Right lobe of liver (tissue), 6 donors: ENCODE data around the gene ZNF44. TPM values are rescaled to one million over a fixed set of nuclear protein-coding genes. Genes with fewer than 3 reads are reported as not detected.

Experiments
- ATAC-seq, 4 donors: fragments of 200-7000 bp; cut with Tn5 transposase; one replicate each; pipeline ENCODE4 v1.9.1; 2020; ENCODE audit warnings: mild to moderate bottlenecking in 4 of 4, moderate library complexity in 4 of 4
- DNase-seq, 3 donors: peaks; one replicate each; pipeline ENCODE4 v3.0.0-alpha.2; 2020
- H3K27ac ChIP-seq, 3 donors: fragments of 200-600 bp; one replicate each; pipeline ENCODE4 v1.8.0; 2022
- H3K27me3 ChIP-seq, 2 donors: fragments of 200-600 bp; one replicate each; pipeline ENCODE4 v1.8.0; 2022
- H3K36me3 ChIP-seq, 4 donors: fragments of 200-600 bp; sonication (generic) in 1 of 4; one replicate each; pipeline versions ENCODE4 v1.5.1 to v1.8.0; 2017 to 2022; ENCODE audit warnings: control low read depth in 1 of 4
- H3K4me1 ChIP-seq, 4 donors: fragments of 200-600 bp; sonication (generic) in 1 of 4; one replicate each; pipeline versions ENCODE4 v1.5.1 to v1.8.0; 2017 to 2022; ENCODE audit warnings: control low read depth in 1 of 4
- H3K4me3 ChIP-seq, 3 donors: fragments of 200-600 bp; one replicate each; pipeline ENCODE4 v1.8.0; 2022
- H3K9me3 ChIP-seq, 4 donors: fragments of 200-600 bp; sonication (generic) in 1 of 4; one replicate each; pipeline versions ENCODE4 v1.5.1 to v1.8.0; 2017 to 2022; ENCODE audit warnings: control low read depth in 1 of 4
- POLR2A ChIP-seq: fragments of 450-650 bp; IDR thresholded peaks from one replicate; pipeline ENCODE4 v1.6.1; 2017; ENCODE audit warnings: antibody characterized with exemption, mild to moderate bottlenecking
- WGBS: methylation state at CpG from one replicate; pipeline ENCODE4 v1.1.6; 2018; ENCODE audit warnings: low coverage, low lambda C conversion rate; ENCODE audit not compliant: insufficient coverage; ENCODE audit errors: missing lambda C conversion rate; 5-methylcytosine and 5-hydroxymethylcytosine counted together
- intact Hi-C, 2 donors: fragments of 100-400 bp; cut with DNase I; formaldehyde crosslinking; loops; one replicate each; pipeline versions ENCODE4 v1.11.2 to v1.14.1; 2022
- total RNA-seq, 6 experiments: library from RNA; depleted of rRNA in 2 of 6; stranded (reverse); fragments of >200 nt in 2 of 6; fragmentation: NEBNext Ultra II Directional in 3 of 6; extraction: Animal tissue kit (Norgen Biotek cat#: 25700) in 3 of 6; gene quantifications; one replicate each; pipeline versions ENCODE4 v1.1.0 to v1.2.4, GENCODE V29; 2016 to 2023
- TF ChIP-seq, protein P1 (sequence below), 4 donors: fragments of 200-600 bp in 3 of 4; fragments of 450-650 bp in 1 of 4; IDR thresholded peaks; one replicate each; pipeline versions ENCODE4 v1.5.1 to v1.8.0; 2016 to 2022; ENCODE audit warnings: antibody characterized with exemption in 4 of 4, mild to moderate bottlenecking in 2 of 4
- donor health status: DM: no; HTN: yes; CAD: no.
- donor health status: DM: no; HTN: no; CAD: no.
- donor health status: DM: no; HTN: no; CAD: no.
- donor health status: DM: no; HTN: yes; CAD: no.
- donor health status: DM: no; HTN: yes; CAD: no.

The ZNF44 gene
- total RNA-seq, 6 experiments from 2014 or later: 4.9 to 11.6 (median 6.2) TPM

GRCh38 chr19:12229990-12230389 is 64.7 kb downstream of the ZNF44 start:
- DNase-seq (no peak), ATAC-seq (no peak)
- intact Hi-C loops: no loop called here
- no peak overlapping the region for H3K27ac ChIP-seq
- 97% methylated on average over 3 of the region's 3 CpGs for WGBS
- no peaks in the 10 kb centered on the region for H3K27me3 ChIP-seq
- no peaks in the 10 kb centered on the region for H3K4me1 ChIP-seq
- no peak for TF ChIP-seq POLR2A
- TF ChIP-seq, protein P1, sequence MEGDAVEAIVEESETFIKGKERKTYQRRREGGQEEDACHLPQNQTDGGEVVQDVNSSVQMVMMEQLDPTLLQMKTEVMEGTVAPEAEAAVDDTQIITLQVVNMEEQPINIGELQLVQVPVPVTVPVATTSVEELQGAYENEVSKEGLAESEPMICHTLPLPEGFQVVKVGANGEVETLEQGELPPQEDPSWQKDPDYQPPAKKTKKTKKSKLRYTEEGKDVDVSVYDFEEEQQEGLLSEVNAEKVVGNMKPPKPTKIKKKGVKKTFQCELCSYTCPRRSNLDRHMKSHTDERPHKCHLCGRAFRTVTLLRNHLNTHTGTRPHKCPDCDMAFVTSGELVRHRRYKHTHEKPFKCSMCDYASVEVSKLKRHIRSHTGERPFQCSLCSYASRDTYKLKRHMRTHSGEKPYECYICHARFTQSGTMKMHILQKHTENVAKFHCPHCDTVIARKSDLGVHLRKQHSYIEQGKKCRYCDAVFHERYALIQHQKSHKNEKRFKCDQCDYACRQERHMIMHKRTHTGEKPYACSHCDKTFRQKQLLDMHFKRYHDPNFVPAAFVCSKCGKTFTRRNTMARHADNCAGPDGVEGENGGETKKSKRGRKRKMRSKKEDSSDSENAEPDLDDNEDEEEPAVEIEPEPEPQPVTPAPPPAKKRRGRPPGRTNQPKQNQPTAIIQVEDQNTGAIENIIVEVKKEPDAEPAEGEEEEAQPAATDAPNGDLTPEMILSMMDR (IDR thresholded peaks at IDR 0.05): no peak
- peaks cover 0 to 4% (median 3%) of the 10 kb centered on the region in 4 donors for H3K36me3 ChIP-seq
- peaks cover 0 to 5% (median 0%) of the 10 kb centered on the region in 4 donors for H3K9me3 ChIP-seq
- H3K4me3 ChIP-seq: no peak overlapping the region

DNA sequence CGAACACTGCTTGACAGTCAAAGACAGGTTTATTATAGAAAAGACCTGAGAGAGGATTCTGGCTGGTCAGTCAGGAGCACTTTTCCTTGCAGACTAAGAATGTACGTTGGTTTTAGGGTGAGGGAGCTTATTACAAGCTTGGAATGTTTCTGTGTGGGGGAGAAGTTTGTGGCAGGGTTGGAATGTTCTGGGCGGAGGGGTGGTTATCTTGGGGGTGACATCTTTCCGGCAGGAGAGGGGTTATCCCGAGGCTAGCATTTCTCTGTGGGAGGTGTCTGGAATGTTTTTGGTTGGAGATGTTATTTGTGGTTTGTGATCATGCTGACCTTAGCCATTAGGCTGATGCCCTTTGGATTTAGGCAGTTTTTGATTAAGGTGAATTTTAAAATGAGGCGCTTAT is 70.0 kb downstream of the ZNF44 start:
- Histone ChIP-seq H3K36me3 (peaks cover 0 to 4% (median 2%) of the 10 kb centered on the region in 4 donors), H3K9me3 (peaks cover 0 to 5% (median 0%) of the 10 kb centered on the region in 4 donors), H3K4me3 (no peak overlapping the region), H3K27me3 (no peaks in the 10 kb centered on the region), H3K4me1 (no peaks in the 10 kb centered on the region), H3K27ac (no peak overlapping the region)
- no peak for ATAC-seq
- TF ChIP-seq, protein P1 (IDR thresholded peaks at IDR 0.05): no peak
- no peak for TF ChIP-seq POLR2A
- intact Hi-C loops: no loop called here
- no peak for DNase-seq
- WGBS: 84% methylated on average over 2 of the region's 6 CpGs

GRCh38 chr19:12222980-12223630 is 71.6 kb downstream of the ZNF44 start:
- Histone ChIP-seq H3K27ac (no peak overlapping the region), H3K4me3 (no peak overlapping the region), H3K9me3 (peaks cover 0 to 11% (median 3%) of the 10 kb centered on the region in 4 donors), H3K36me3 (peaks cover 0 to 4% (median 2%) of the 10 kb centered on the region in 4 donors), H3K27me3 (no peaks in the 10 kb centered on the region), H3K4me1 (no peaks in the 10 kb centered on the region)
- no peak for TF ChIP-seq POLR2A
- TF ChIP-seq, protein P1 (IDR thresholded peaks at IDR 0.05): no peak
- 100% methylated on average over 1 of the region's 1 CpG for WGBS
- DNase-seq: no peak
- no peak for ATAC-seq
- intact Hi-C loops: no loop called here

Other genes with a start within 250 kb of the ZNF44 start
- gene ZNF878, start 241.9 kb downstream of the ZNF44 start, total RNA-seq: under 1 TPM in 4 of 6 experiments, not detected in 2; 0.29 to 0.32 (median 0.31) TPM
- 1 to 10 TPM; 2.2 to 8.6 (median 3.1) TPM for gene ZNF844, start 230.2 kb downstream of the ZNF44 start, total RNA-seq
- 1 to 10 TPM in 5 of 6 experiments, under 1 TPM in 1; 0.98 to 2.7 (median 1.5) TPM for gene ZNF20, start 154.5 kb downstream of the ZNF44 start, total RNA-seq
- 1 to 10 TPM in 4 of 6 experiments, under 1 TPM in 2; 0.57 to 1.8 (median 1.4) TPM for gene ZNF625, start 138.1 kb downstream of the ZNF44 start, total RNA-seq
- gene ZNF136, start 131.8 kb downstream of the ZNF44 start, total RNA-seq: 1 to 10 TPM; 1.3 to 3.9 (median 2.2) TPM
- 1 to 10 TPM; 2.4 to 4.5 (median 3.6) TPM for gene ZNF563, start 38.8 kb upstream of the ZNF44 start, total RNA-seq
- gene ZNF442, start 70.8 kb upstream of the ZNF44 start, total RNA-seq: 1 to 10 TPM in 3 of 6 experiments, under 1 TPM in 3; 0.56 to 2.3 (median 1.3) TPM
- gene ZNF799, start 106.4 kb upstream of the ZNF44 start, total RNA-seq: 1 to 10 TPM; 2.3 to 2.8 (median 2.7) TPM
- gene ZNF443, start 146.1 kb upstream of the ZNF44 start, total RNA-seq: 1 to 10 TPM in 5 of 6 experiments, under 1 TPM in 1; 1.00 to 3.1 (median 2.8) TPM
- under 1 TPM in 5 of 6 experiments, not detected in 1; 0.22 to 0.97 (median 0.49) TPM for gene ZNF709, start 189.9 kb upstream of the ZNF44 start, total RNA-seq